ENCODE measurements around the gene PHYH. TPM values are rescaled to one million over a fixed set of nuclear protein-coding genes. Genes with fewer than 3 reads are reported as not detected.

PHYH gene
- total and polyA plus RNA-seq, 7 donors: 99.3 to 237 (median 184) TPM

DNA sequence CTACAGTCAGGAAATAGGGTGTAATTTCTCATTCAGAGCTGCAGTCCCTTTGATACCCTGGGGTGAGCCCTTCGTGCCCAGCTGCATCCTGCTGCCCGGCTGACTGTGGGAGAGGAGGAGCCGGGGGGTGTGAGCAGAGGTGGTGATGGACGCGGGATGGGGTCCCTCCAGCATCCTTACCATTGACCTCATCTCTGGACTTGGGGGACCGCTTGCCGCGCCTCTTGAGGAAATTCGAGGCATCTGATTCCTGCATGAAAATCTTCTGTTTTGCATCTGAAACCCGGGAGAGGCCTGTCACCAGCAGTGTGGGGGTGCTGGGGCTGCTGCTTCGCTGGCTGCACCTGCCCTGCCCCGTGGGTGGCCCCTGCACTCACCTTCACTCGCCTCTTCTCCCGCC lies 66.5 kb downstream of the PHYH start:
- ATAC-seq (no peak), DNase-seq (no peak)
- Histone ChIP-seq H3K36me3 (ENCODE audit: insufficient read depth in 1 of 2, low read depth in 1 of 2) (no peaks in the 10 kb centered on the region), H3K9me3 (no peaks in the 10 kb centered on the region), H3K27ac (no peak overlapping the region), H3K27me3 (ENCODE audit: insufficient read depth in 3 of 3, low read length in 2 of 3) (no peaks in the 10 kb centered on the region), H3K4me1 (no peaks in the 10 kb centered on the region), H3K4me3 (no peak overlapping the region)
- WGBS, 3 donors: 40 to 52% (median 49%) methylated on average over 12 to 14 of the region's 14 CpGs
- intact Hi-C loops (cut with DNase I): no loop called here
- TF ChIP-seq, protein P1, sequence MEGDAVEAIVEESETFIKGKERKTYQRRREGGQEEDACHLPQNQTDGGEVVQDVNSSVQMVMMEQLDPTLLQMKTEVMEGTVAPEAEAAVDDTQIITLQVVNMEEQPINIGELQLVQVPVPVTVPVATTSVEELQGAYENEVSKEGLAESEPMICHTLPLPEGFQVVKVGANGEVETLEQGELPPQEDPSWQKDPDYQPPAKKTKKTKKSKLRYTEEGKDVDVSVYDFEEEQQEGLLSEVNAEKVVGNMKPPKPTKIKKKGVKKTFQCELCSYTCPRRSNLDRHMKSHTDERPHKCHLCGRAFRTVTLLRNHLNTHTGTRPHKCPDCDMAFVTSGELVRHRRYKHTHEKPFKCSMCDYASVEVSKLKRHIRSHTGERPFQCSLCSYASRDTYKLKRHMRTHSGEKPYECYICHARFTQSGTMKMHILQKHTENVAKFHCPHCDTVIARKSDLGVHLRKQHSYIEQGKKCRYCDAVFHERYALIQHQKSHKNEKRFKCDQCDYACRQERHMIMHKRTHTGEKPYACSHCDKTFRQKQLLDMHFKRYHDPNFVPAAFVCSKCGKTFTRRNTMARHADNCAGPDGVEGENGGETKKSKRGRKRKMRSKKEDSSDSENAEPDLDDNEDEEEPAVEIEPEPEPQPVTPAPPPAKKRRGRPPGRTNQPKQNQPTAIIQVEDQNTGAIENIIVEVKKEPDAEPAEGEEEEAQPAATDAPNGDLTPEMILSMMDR (IDR thresholded peaks at IDR 0.05): no peak

DNA sequence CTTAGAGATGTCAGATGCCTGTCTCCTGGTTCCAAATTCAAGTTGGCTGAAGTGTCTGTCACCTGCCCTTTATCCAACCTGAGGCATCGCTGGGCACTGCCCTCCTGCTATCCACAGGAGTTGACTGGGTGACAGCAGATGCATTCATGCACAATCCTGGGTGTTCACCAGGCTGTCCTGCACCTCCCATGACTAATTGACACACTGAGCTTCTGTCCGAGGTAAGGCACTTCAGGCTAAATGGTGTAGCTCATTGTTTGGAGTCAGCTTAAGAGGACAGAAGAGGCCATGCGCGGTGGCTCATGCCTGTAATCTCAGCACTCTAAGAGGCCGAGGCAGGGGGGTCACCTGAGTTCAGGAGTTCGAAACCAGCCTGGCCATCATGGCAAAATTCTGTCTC lies 68.1 kb downstream of the PHYH start:
- Histone ChIP-seq H3K9me3 (no peaks in the 10 kb centered on the region), H3K27me3 (ENCODE audit: insufficient read depth in 3 of 3, low read length in 2 of 3) (no peaks in the 10 kb centered on the region), H3K4me1 (no peaks in the 10 kb centered on the region), H3K27ac (no peak overlapping the region), H3K36me3 (ENCODE audit: insufficient read depth in 1 of 2, low read depth in 1 of 2) (no peaks in the 10 kb centered on the region), H3K4me3 (no peak overlapping the region)
- TF ChIP-seq, protein P1 (IDR thresholded peaks at IDR 0.05): no peak
- WGBS, 3 donors: 78 to 84% (median 80%) methylated on average over 6 of the region's 6 CpGs
- ATAC-seq (no peak), DNase-seq (no peak)
- intact Hi-C loops (cut with DNase I): no loop called here

DNA sequence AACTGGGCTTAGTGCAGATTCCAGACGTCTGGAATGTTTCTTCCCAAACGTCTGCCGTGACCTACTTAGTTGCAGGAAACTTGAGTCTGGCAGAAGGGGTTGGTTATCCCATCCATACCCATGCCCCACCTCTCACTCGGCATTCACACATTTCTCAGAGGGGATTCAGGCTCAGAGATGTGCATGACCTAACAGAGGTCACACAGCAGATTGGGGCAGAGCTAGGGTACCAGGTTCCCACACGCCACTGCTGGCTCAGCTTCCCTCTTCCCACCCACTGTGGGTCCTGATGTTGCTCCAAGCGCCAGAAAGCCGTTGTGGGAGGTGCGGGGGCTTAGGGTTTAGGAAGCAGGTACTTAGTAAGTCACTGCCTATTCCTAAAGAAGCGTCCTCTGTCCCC lies 68.7 kb downstream of the PHYH start:
- DNase-seq: no peak

More for the DNA sequence above, 68.7 kb downstream of the PHYH start:
- Histone ChIP-seq H3K4me3 (no peak overlapping the region), H3K4me1 (no peaks in the 10 kb centered on the region), H3K36me3 (ENCODE audit: insufficient read depth in 1 of 2, low read depth in 1 of 2) (no peaks in the 10 kb centered on the region), H3K27ac (no peak overlapping the region), H3K27me3 (ENCODE audit: insufficient read depth in 3 of 3, low read length in 2 of 3) (no peaks in the 10 kb centered on the region), H3K9me3 (no peaks in the 10 kb centered on the region)
- intact Hi-C loops (cut with DNase I): no loop called here
- 53 to 58% (median 56%) methylated on average over 9 of the region's 9 CpGs for WGBS, 3 donors
- TF ChIP-seq, protein P1 (IDR thresholded peaks at IDR 0.05): no peak
- no peak for ATAC-seq

Other genes with a start within 250 kb of the PHYH start
- gene OPTN, start 199.9 kb downstream of the PHYH start, total RNA-seq: 100 to 1,000 TPM; 178 to 561 (median 312) TPM
- gene OPTN, start 199.9 kb downstream of the PHYH start, polyA plus RNA-seq: 100 to 1,000 TPM; 113 to 523 (median 518) TPM
- gene MCM10, start 138.5 kb downstream of the PHYH start, total RNA-seq: under 1 TPM in 3 of 4 donors, not detected in 1; 0.10 to 0.83 (median 0.32) TPM
- gene MCM10, start 138.5 kb downstream of the PHYH start, polyA plus RNA-seq: under 1 TPM; 0.07 to 0.21 (median 0.14) TPM
- not detected for gene UCMA, start 65.7 kb downstream of the PHYH start, total RNA-seq
- under 1 TPM in 1 of 3 donors, not detected in 2; 0.04 TPM for gene UCMA, start 65.7 kb downstream of the PHYH start, polyA plus RNA-seq
- gene SEPHS1, start 48.2 kb upstream of the PHYH start, total RNA-seq: 10 to 100 TPM; 25.1 to 27.1 (median 25.5) TPM
- gene SEPHS1, start 48.2 kb upstream of the PHYH start, polyA plus RNA-seq: 10 to 100 TPM; 29.1 to 61.0 (median 29.1) TPM
- gene BEND7, start 228.9 kb upstream of the PHYH start, total RNA-seq: 10 to 100 TPM; 16.3 to 27.6 (median 23.6) TPM
- 10 to 100 TPM in 2 of 3 donors, 1 to 10 TPM in 1; 6.1 to 21.6 (median 16.1) TPM for gene BEND7, start 228.9 kb upstream of the PHYH start, polyA plus RNA-seq

All from psoas muscle (tissue), 8 donors.